Measurements from ENCODE around the gene TEKT5.

The TEKT5 gene

DNA sequence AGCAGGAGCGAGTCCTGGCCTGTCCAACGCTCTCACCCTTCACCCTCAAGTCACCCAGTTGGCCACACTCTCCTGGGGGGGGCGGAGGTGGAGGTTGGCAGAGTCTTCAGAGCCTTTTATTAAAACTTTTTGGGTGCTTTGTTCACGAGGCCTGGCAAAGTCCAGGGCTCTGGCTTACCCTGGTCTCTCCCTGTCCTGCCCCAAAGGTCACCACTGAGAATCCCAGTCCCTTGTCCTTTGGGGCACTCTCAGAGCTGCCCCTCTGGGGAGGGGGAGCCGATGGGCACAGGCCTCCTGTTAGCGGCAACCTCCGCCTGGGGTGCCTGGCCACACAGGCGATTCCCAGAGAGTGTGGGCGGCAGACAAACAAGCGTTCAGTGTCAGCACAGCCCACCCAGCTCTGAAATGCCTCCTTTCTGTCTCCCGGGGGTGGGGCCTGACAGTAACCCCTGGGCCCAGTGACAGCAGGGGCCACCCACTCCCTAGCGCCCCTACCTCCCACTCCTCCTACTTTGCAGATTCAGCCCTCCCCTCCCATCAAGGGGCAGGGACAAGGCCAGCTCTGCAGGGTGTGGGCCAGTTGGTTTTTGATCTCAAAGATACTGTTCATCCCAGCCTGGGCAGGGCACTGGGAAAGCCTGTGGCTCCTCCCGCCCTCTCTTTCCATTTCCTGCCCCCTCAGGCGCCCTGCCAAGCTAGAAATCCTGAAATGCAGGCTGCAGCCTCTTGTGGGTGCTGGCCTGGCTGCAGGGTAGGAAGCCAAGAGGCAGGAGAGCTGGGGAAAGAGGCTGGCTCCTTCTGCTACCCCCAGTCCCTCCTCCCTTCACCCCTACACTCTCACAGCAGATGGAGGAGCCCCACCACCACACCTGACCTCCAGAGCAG lies 77.7 kb downstream of the TEKT5 start:
- H2AFZ ChIP-seq (ENCODE audit: low read length): peak overlapping the region; percentile 83
- no peak overlapping the region for H3K27ac ChIP-seq (replicated peaks; ENCODE audit: low read length)
- no CpG with 5 or more reads among the region's 14 CpGs for WGBS, 2 donors (ENCODE audit: extremely low coverage in 2 of 2, insufficient read length in 2 of 2, insufficient replicate concordance in 1 of 2)
- H3K79me1 ChIP-seq (ENCODE audit: low read depth, low read length): no peaks in the 10 kb centered on the region
- H2BK120ac ChIP-seq (ENCODE audit: low read depth, low read length): no peak overlapping the region
- no peak overlapping the region for H3K9ac ChIP-seq (ENCODE audit: low read depth, low read length, poor library complexity)
- no peaks in the 10 kb centered on the region for H3K9me3 ChIP-seq (replicated peaks in 1 of 2; ENCODE audit: control insufficient read depth in 2 of 2, insufficient read depth in 1 of 2, low read depth in 1 of 2, low read length in 2 of 2)
- H3K27me3 ChIP-seq (ENCODE audit: control insufficient read depth in 3 of 3, insufficient read depth in 3 of 3, low read depth in 1 of 3, low read length in 3 of 3): peaks cover 0 to 54% (median 0%) of the 10 kb centered on the region in 3 experiments
- H4K91ac ChIP-seq (ENCODE audit: low read depth, low read length, poor library complexity): peak overlapping the region; percentile 61
- H3K4me2 ChIP-seq (ENCODE audit: insufficient read depth, low read length, poor library complexity, severe bottlenecking): no peak overlapping the region
- DNase-seq (ENCODE audit: low spot score): no peak
- peak overlapping the region; percentile 80 for H3K18ac ChIP-seq (ENCODE audit: low read length)
- H3K4ac ChIP-seq (ENCODE audit: low read length): no peak overlapping the region
- H2BK5ac ChIP-seq (ENCODE audit: low read length): peak overlapping the region; percentile 39
- peak overlapping the region; percentile 17 for H3K23ac ChIP-seq (ENCODE audit: low read depth, low read length, poor library complexity)
- no peak overlapping the region for H2AK5ac ChIP-seq (ENCODE audit: low read depth, low read length)
- H4K8ac ChIP-seq (ENCODE audit: low read depth, low read length): no peak overlapping the region
- no peak overlapping the region for H3K4me3 ChIP-seq (ENCODE audit: low read length in 2 of 2)
- no peaks in the 10 kb centered on the region for H3K36me3 ChIP-seq (replicated peaks in 1 of 2; ENCODE audit: control insufficient read depth in 2 of 2, insufficient read depth in 2 of 2, low read length in 2 of 2)
- peak overlapping the region; percentile 95 for H2BK15ac ChIP-seq (ENCODE audit: low read length)
- no peak overlapping the region for H2BK12ac ChIP-seq (ENCODE audit: low read length)
- peak overlapping the region; percentile 32 for H3K14ac ChIP-seq (ENCODE audit: low read length)
- H3K4me1 ChIP-seq (ENCODE audit: control insufficient read depth in 2 of 2, insufficient read depth in 1 of 2, low read depth in 1 of 2, low read length in 2 of 2): peaks cover 11 to 20% of the 10 kb centered on the region in 2 donors

DNA sequence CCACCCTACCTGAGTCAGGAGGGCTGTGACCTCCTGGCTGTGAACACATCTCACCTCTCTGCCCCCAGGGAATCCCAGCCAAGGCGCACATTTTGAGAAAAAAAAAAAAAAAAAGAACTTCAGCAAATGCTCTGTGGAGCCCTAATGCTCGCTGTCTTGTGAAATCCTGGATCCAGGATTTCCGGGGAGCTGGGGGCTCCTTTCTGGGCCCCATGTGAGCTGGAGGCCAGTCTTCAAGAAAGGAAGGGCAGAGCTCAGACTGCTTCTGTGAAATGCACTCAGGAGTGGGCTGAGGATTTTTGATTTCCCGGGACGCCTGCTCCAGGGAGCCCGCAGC lies 78.3 kb downstream of the TEKT5 start:
- no CpG with 5 or more reads among the region's 6 CpGs for WGBS, 2 donors (ENCODE audit: extremely low coverage in 2 of 2, insufficient read length in 2 of 2, insufficient replicate concordance in 1 of 2)

DNA sequence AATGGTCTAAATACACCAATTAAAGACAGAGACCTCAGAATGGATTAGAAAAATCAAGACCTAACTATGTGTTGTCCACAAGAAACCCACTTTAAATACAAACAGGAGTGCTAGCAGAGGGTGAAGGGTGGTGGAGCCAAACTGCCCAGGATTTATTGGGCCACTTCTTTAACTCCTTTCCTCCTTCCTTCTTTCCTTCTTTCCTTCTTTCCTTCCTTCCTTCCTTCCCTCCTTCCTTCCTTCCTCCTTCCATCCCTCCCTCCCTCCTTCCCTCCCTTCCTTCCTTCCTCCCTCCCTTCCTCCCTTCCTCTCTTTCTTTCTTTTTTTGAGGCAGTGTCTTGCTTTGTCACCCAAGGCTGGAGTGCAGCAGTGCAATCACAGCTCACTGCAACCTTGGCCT lies 80.0 kb downstream of the TEKT5 start:
- H2AFZ ChIP-seq (ENCODE audit: low read length): no peak overlapping the region
- no peaks in the 10 kb centered on the region for H3K79me1 ChIP-seq (ENCODE audit: low read depth, low read length)
- no peak overlapping the region for H2BK5ac ChIP-seq (ENCODE audit: low read length)
- H2BK120ac ChIP-seq (ENCODE audit: low read depth, low read length): no peak overlapping the region
- no peak for DNase-seq (ENCODE audit: low spot score)
- no peak overlapping the region for H4K91ac ChIP-seq (ENCODE audit: low read depth, low read length, poor library complexity)
- no peak overlapping the region for H2BK12ac ChIP-seq (ENCODE audit: low read length)
- H3K36me3 ChIP-seq (replicated peaks in 1 of 2; ENCODE audit: control insufficient read depth in 2 of 2, insufficient read depth in 2 of 2, low read length in 2 of 2): no peaks in the 10 kb centered on the region
- no peak overlapping the region for H3K4me3 ChIP-seq (ENCODE audit: low read length in 2 of 2)
- no peak overlapping the region for H3K4ac ChIP-seq (ENCODE audit: low read length)
- H3K9me3 ChIP-seq (replicated peaks in 1 of 2; ENCODE audit: control insufficient read depth in 2 of 2, insufficient read depth in 1 of 2, low read depth in 1 of 2, low read length in 2 of 2): no peaks in the 10 kb centered on the region
- no peak overlapping the region for H3K9ac ChIP-seq (ENCODE audit: low read depth, low read length, poor library complexity)
- no peak overlapping the region for H3K18ac ChIP-seq (ENCODE audit: low read length)
- H3K27ac ChIP-seq (replicated peaks; ENCODE audit: low read length): no peak overlapping the region
- H3K14ac ChIP-seq (ENCODE audit: low read length): no peak overlapping the region
- H3K4me1 ChIP-seq (ENCODE audit: control insufficient read depth in 2 of 2, insufficient read depth in 1 of 2, low read depth in 1 of 2, low read length in 2 of 2): peaks cover 11 to 20% of the 10 kb centered on the region in 2 donors
- H2AK5ac ChIP-seq (ENCODE audit: low read depth, low read length): no peak overlapping the region
- H4K8ac ChIP-seq (ENCODE audit: low read depth, low read length): no peak overlapping the region
- peaks cover 0 to 46% (median 0%) of the 10 kb centered on the region in 3 experiments for H3K27me3 ChIP-seq (ENCODE audit: control insufficient read depth in 3 of 3, insufficient read depth in 3 of 3, low read depth in 1 of 3, low read length in 3 of 3)
- H3K23ac ChIP-seq (ENCODE audit: low read depth, low read length, poor library complexity): no peak overlapping the region
- no peak overlapping the region for H2BK15ac ChIP-seq (ENCODE audit: low read length)
- no peak overlapping the region for H3K4me2 ChIP-seq (ENCODE audit: insufficient read depth, low read length, poor library complexity, severe bottlenecking)

More for the DNA sequence above, 78.3 kb downstream of the TEKT5 start:
- H3K27ac ChIP-seq (replicated peaks; ENCODE audit: low read length): no peak overlapping the region
- H2AFZ ChIP-seq (ENCODE audit: low read length): peak overlapping the region; percentile 83
- peak overlapping the region; percentile 17 for H3K23ac ChIP-seq (ENCODE audit: low read depth, low read length, poor library complexity)
- peaks cover 0 to 54% (median 0%) of the 10 kb centered on the region in 3 experiments for H3K27me3 ChIP-seq (ENCODE audit: control insufficient read depth in 3 of 3, insufficient read depth in 3 of 3, low read depth in 1 of 3, low read length in 3 of 3)
- H3K9me3 ChIP-seq (replicated peaks in 1 of 2; ENCODE audit: control insufficient read depth in 2 of 2, insufficient read depth in 1 of 2, low read depth in 1 of 2, low read length in 2 of 2): no peaks in the 10 kb centered on the region
- H3K4ac ChIP-seq (ENCODE audit: low read length): no peak overlapping the region
- H3K4me3 ChIP-seq (ENCODE audit: low read length in 2 of 2): no peak overlapping the region
- peak overlapping the region; percentile 80 for H3K18ac ChIP-seq (ENCODE audit: low read length)
- H3K9ac ChIP-seq (ENCODE audit: low read depth, low read length, poor library complexity): no peak overlapping the region
- DNase-seq (ENCODE audit: low spot score): no peak
- peak overlapping the region; percentile 39 for H2BK5ac ChIP-seq (ENCODE audit: low read length)
- no peak overlapping the region for H4K91ac ChIP-seq (ENCODE audit: low read depth, low read length, poor library complexity)
- H2BK12ac ChIP-seq (ENCODE audit: low read length): no peak overlapping the region
- no peaks in the 10 kb centered on the region for H3K79me1 ChIP-seq (ENCODE audit: low read depth, low read length)
- H2BK120ac ChIP-seq (ENCODE audit: low read depth, low read length): no peak overlapping the region
- H2BK15ac ChIP-seq (ENCODE audit: low read length): no peak overlapping the region
- no peak overlapping the region for H2AK5ac ChIP-seq (ENCODE audit: low read depth, low read length)
- H3K4me2 ChIP-seq (ENCODE audit: insufficient read depth, low read length, poor library complexity, severe bottlenecking): no peak overlapping the region
- H3K36me3 ChIP-seq (replicated peaks in 1 of 2; ENCODE audit: control insufficient read depth in 2 of 2, insufficient read depth in 2 of 2, low read length in 2 of 2): no peaks in the 10 kb centered on the region
- no peak overlapping the region for H4K8ac ChIP-seq (ENCODE audit: low read depth, low read length)
- H3K4me1 ChIP-seq (ENCODE audit: control insufficient read depth in 2 of 2, insufficient read depth in 1 of 2, low read depth in 1 of 2, low read length in 2 of 2): peaks cover 11 to 20% of the 10 kb centered on the region in 2 donors
- H3K14ac ChIP-seq (ENCODE audit: low read length): no peak overlapping the region

DNA sequence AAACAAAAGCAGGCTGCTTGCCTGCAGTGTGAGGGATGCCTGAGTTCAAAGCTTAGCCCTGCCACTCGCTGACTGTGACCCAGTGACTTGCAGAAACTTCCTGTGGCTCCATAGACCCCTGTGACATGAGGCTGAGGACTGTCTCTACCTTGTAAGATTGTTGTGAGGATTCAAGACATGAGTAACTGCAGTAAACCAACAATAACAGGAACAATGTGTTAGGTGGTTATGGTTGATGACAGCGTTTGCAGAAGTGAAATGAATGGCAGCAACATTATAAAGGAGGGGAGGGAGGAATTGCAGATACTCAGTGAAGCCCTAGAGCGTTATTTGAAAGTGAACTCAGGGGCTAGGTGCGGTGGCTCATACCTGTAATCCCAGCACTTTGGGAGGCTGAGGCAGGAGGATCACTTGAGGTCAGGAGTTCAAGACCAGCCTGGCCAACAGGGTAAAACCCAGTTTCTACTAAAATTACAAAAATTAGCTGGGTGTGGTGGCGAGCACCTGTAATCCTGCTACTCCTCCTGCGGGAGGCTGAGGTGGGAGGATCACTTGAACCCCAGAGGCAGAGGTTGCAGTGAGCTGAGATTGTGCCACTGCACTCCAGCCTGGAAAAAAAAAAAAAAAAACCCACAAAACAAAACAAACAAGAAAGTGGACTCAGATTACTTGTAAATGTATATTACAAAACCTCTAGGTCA lies 80.8 kb downstream of the TEKT5 start:
- Histone ChIP-seq H3K4me1 (ENCODE audit: control insufficient read depth in 2 of 2, insufficient read depth in 1 of 2, low read depth in 1 of 2, low read length in 2 of 2) (peaks cover 11 to 19% of the 10 kb centered on the region in 2 donors), H2BK12ac (ENCODE audit: low read length) (no peak overlapping the region), H2AK5ac (ENCODE audit: low read depth, low read length) (no peak overlapping the region), H2BK5ac (ENCODE audit: low read length) (no peak overlapping the region), H2BK120ac (ENCODE audit: low read depth, low read length) (no peak overlapping the region), H3K27ac (replicated peaks; ENCODE audit: low read length) (no peak overlapping the region), H3K4me3 (ENCODE audit: low read length in 2 of 2) (no peak overlapping the region), H2AFZ (ENCODE audit: low read length) (no peak overlapping the region), H3K79me1 (ENCODE audit: low read depth, low read length) (no peaks in the 10 kb centered on the region), H3K23ac (ENCODE audit: low read depth, low read length, poor library complexity) (no peak overlapping the region), H4K8ac (ENCODE audit: low read depth, low read length) (no peak overlapping the region), H3K36me3 (replicated peaks in 1 of 2; ENCODE audit: control insufficient read depth in 2 of 2, insufficient read depth in 2 of 2, low read length in 2 of 2) (no peaks in the 10 kb centered on the region), H3K4me2 (ENCODE audit: insufficient read depth, low read length, poor library complexity, severe bottlenecking) (no peak overlapping the region), H3K9me3 (replicated peaks in 1 of 2; ENCODE audit: control insufficient read depth in 2 of 2, insufficient read depth in 1 of 2, low read depth in 1 of 2, low read length in 2 of 2) (no peaks in the 10 kb centered on the region), H3K9ac (ENCODE audit: low read depth, low read length, poor library complexity) (no peak overlapping the region), H3K18ac (ENCODE audit: low read length) (no peak overlapping the region), H3K14ac (ENCODE audit: low read length) (no peak overlapping the region), H3K4ac (ENCODE audit: low read length) (no peak overlapping the region), H4K91ac (ENCODE audit: low read depth, low read length, poor library complexity) (no peak overlapping the region), H3K27me3 (ENCODE audit: control insufficient read depth in 3 of 3, insufficient read depth in 3 of 3, low read depth in 1 of 3, low read length in 3 of 3) (peaks cover 0 to 39% (median 0%) of the 10 kb centered on the region in 3 experiments), H2BK15ac (ENCODE audit: low read length) (no peak overlapping the region)
- WGBS, 2 donors (ENCODE audit: extremely low coverage in 2 of 2, insufficient read length in 2 of 2, insufficient replicate concordance in 1 of 2): no CpG with 5 or more reads among the region's 6 CpGs
- DNase-seq (ENCODE audit: low spot score): no peak
